ENCODE data around the gene EVC2. TPM values are rescaled to one million over a fixed set of nuclear protein-coding genes. Genes with fewer than 3 reads are reported as not detected.
A peak's percentile ranks its signal among the peaks of the same experiment; 100 is the strongest.
"Not testable (repeated sequence)": the region's sequence is repeated elsewhere in the genome, so short reads cannot be mapped to it uniquely, and the experiment has no call there.

The EVC2 gene
- total RNA-seq, 1 donor from 2014 or later, result 0.75 TPM

- ATAC-seq (no peak), DNase-seq (ENCODE audit: low spot score) (no peak)
Observed at GRCh38 chr4:5746829-5747737, 38.7 kb upstream of the EVC2 start.

- no peak for ATAC-seq
- DNase-seq (ENCODE audit: low spot score), result no peak
Observed at GRCh38 chr4:5746250-5746649, 37.9 kb upstream of the EVC2 start.

- no peak for ATAC-seq
- DNase-seq (ENCODE audit: low spot score), result no peak
Observed at GRCh38 chr4:5742968-5743367, 34.6 kb upstream of the EVC2 start.

GRCh38 chr4:5742388-5742787 is 34.0 kb upstream of the EVC2 start:
- DNase-seq (ENCODE audit: low spot score), result no peak
- ATAC-seq, result no peak

GRCh38 chr4:5738061-5738460 is 29.7 kb upstream of the EVC2 start:
- ATAC-seq, result no peak
- DNase-seq (ENCODE audit: low spot score), result no peak

GRCh38 chr4:5735463-5735862 is 27.1 kb upstream of the EVC2 start:
- ATAC-seq (no peak), DNase-seq (ENCODE audit: low spot score) (no peak)

- peak; percentile 25 for ATAC-seq
- DNase-seq (ENCODE audit: low spot score), result no peak
Observed at GRCh38 chr4:5734853-5735252, 26.5 kb upstream of the EVC2 start.

GRCh38 chr4:5732158-5732557 is 23.8 kb upstream of the EVC2 start:
- ATAC-seq (no peak), DNase-seq (ENCODE audit: low spot score) (no peak)

- DNase-seq (ENCODE audit: low spot score) (peak; percentile 64), ATAC-seq (peak; percentile 79)
Observed at GRCh38 chr4:5730993-5731990, 22.9 kb upstream of the EVC2 start.

GRCh38 chr4:5730436-5730835 is 22.1 kb upstream of the EVC2 start:
- ATAC-seq (peak; percentile 23), DNase-seq (ENCODE audit: low spot score) (no peak)

GRCh38 chr4:5728412-5728811 is 20.1 kb upstream of the EVC2 start:
- DNase-seq (ENCODE audit: low spot score); ATAC-seq: not testable (repeated sequence)

GRCh38 chr4:5724377-5724776 is 16.0 kb upstream of the EVC2 start:
- DNase-seq (ENCODE audit: low spot score) (no peak), ATAC-seq (no peak)

GRCh38 chr4:5722328-5722727 is 14.0 kb upstream of the EVC2 start:
- no peak for DNase-seq (ENCODE audit: low spot score)
- peak; percentile 88 for ATAC-seq

GRCh38 chr4:5721923-5722322 is 13.6 kb upstream of the EVC2 start:
- DNase-seq (ENCODE audit: low spot score) (no peak), ATAC-seq (no peak)

- no peak for ATAC-seq
- DNase-seq (ENCODE audit: low spot score), result no peak
Observed at GRCh38 chr4:5720980-5721379, 12.6 kb upstream of the EVC2 start.

GRCh38 chr4:5720157-5720850 is 11.9 kb upstream of the EVC2 start:
- no peak for DNase-seq (ENCODE audit: low spot score)
- ATAC-seq, result no peak

GRCh38 chr4:5719350-5720055 is 11.1 kb upstream of the EVC2 start:
- ATAC-seq (no peak), DNase-seq (ENCODE audit: low spot score) (no peak)

GRCh38 chr4:5718411-5718810 is 10.1 kb upstream of the EVC2 start:
- ATAC-seq (no peak), DNase-seq (ENCODE audit: low spot score) (no peak)

GRCh38 chr4:5717449-5718158 is 9.2 kb upstream of the EVC2 start:
- ATAC-seq (peak; percentile 36), DNase-seq (ENCODE audit: low spot score) (no peak)

- ATAC-seq (no peak), DNase-seq (ENCODE audit: low spot score) (no peak)
Observed at GRCh38 chr4:5716391-5716790, 8.0 kb upstream of the EVC2 start.

Data from left lobe of liver (tissue), 2 donors.